Right lobe of liver (tissue), 4 donors: ENCODE measurements around the gene BCL2.

ENCODE experiments used
- POLR2A ChIP-seq: fragments of 450-650 bp; IDR thresholded peaks from one replicate; pipeline ENCODE4 v1.6.1; 2017; ENCODE audit warnings: antibody characterized with exemption, mild to moderate bottlenecking
- TF ChIP-seq, protein P1 (sequence below), 4 donors: fragments of 200-600 bp in 3 of 4; fragments of 450-650 bp in 1 of 4; IDR thresholded peaks; one replicate each; pipeline versions ENCODE4 v1.5.1 to v1.8.0; 2016 to 2022; ENCODE audit warnings: antibody characterized with exemption in 4 of 4, mild to moderate bottlenecking in 2 of 4
- donor health status: DM: no; HTN: no; CAD: no.
- donor health status: DM: no; HTN: no; CAD: no.
- donor health status: DM: no; HTN: yes; CAD: no.

DNA sequence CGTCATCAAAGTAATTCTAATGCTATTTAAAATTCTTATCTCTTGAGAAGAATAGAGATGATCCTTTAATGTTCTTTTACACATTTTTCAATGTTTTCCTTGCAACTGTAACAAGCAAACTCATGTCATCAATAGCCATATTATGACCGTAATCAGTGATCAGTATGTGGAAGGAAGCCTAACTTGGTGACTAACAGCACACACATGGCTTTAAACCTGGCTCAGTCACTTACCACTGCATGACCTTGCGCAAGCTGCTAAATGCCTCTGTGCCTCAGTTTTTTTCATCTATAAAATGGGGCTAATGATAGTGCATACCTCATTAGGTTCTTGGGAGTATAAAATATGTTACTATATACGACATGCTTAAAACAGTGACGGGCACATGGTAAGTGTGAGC is 149.7 kb downstream of the BCL2 start:
- TF ChIP-seq, protein P1, sequence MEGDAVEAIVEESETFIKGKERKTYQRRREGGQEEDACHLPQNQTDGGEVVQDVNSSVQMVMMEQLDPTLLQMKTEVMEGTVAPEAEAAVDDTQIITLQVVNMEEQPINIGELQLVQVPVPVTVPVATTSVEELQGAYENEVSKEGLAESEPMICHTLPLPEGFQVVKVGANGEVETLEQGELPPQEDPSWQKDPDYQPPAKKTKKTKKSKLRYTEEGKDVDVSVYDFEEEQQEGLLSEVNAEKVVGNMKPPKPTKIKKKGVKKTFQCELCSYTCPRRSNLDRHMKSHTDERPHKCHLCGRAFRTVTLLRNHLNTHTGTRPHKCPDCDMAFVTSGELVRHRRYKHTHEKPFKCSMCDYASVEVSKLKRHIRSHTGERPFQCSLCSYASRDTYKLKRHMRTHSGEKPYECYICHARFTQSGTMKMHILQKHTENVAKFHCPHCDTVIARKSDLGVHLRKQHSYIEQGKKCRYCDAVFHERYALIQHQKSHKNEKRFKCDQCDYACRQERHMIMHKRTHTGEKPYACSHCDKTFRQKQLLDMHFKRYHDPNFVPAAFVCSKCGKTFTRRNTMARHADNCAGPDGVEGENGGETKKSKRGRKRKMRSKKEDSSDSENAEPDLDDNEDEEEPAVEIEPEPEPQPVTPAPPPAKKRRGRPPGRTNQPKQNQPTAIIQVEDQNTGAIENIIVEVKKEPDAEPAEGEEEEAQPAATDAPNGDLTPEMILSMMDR (IDR thresholded peaks at IDR 0.05) = no peak
- TF ChIP-seq POLR2A = no peak
